Measurements from ENCODE around the gene PYDC1. TPM values are rescaled to one million over a fixed set of nuclear protein-coding genes. Genes with fewer than 3 reads are reported as not detected.

The PYDC1 gene
- total and polyA plus RNA-seq, 2 donors (not counting 3 experiments of a cell fraction or from before 2014, with no cell fraction given), result not detected

- intact Hi-C loops (cut with micrococcal nuclease) (no loop called here), dilution Hi-C loops (cut with MboI; ENCODE audit: extremely low pct_ligation_motif_present, low sequenced_read_pairs) (no loop called here)
- Histone ChIP-seq H4K20me1 (replicated peaks; ENCODE audit: control insufficient read depth, extremely low read depth, insufficient read depth, low read length) (no peaks in the 10 kb centered on the region), H3K27me3 (ENCODE audit: control insufficient read depth in 2 of 2, insufficient read depth in 2 of 2, low read length in 2 of 2) (no peaks in the 10 kb centered on the region), H2AFZ (ENCODE audit: low read depth, low read length) (no peak overlapping the region), H3K4me3 (replicated peaks in 1 of 3; ENCODE audit: insufficient read depth in 1 of 3, low read depth in 1 of 3, low read length in 3 of 3) (no peak overlapping the region), H3K4me2 (ENCODE audit: insufficient read depth, low read length) (no peak overlapping the region), H3K4me1 (ENCODE audit: control insufficient read depth, extremely low read depth, insufficient read depth, low read length) (no peaks in the 10 kb centered on the region), H3K9me1 (replicated peaks; ENCODE audit: control insufficient read depth, extremely low read depth, insufficient read depth, low read length) (no peaks in the 10 kb centered on the region), H3K9me3 (replicated peaks; ENCODE audit: control insufficient read depth, insufficient read depth, low read length) (no peaks in the 10 kb centered on the region), H3K9ac (replicated peaks; ENCODE audit: extremely low read depth, insufficient read depth, low read length) (no peak overlapping the region), H3K36me3 (ENCODE audit: control insufficient read depth in 2 of 2, extremely low read depth in 1 of 2, insufficient read depth in 2 of 2, low read length in 2 of 2) (no peaks in the 10 kb centered on the region), H3K27ac (ENCODE audit: insufficient read depth, low read depth, low read length) (no peak overlapping the region), H3K79me2 (ENCODE audit: control insufficient read depth, insufficient read depth, low read length) (no peaks in the 10 kb centered on the region)
- TF ChIP-seq MYC (IDR thresholded peaks at IDR 0.05; ENCODE audit: low read depth, low read length), result no peak
- no peak for TF ChIP-seq GATA2 (IDR thresholded peaks at IDR 0.05; ENCODE audit: insufficient read depth, insufficient read length, low read depth, low read length)
- TF ChIP-seq EZH2 (IDR thresholded peaks at IDR 0.05; ENCODE audit: borderline replicate concordance, low read depth, low read length, severe bottlenecking), result no peak
- TF ChIP-seq POLR2A (IDR thresholded peaks at IDR 0.05; ENCODE audit: low read depth, low read length), result no peak
- TF ChIP-seq JUN (IDR thresholded peaks at IDR 0.05; ENCODE audit: borderline replicate concordance, insufficient read depth, insufficient read length, low read depth), result no peak
- no peak for TF ChIP-seq POLR2AphosphoS5 (IDR thresholded peaks at IDR 0.05; ENCODE audit: insufficient read depth, low read depth, low read length)
- TF ChIP-seq, protein P1, sequence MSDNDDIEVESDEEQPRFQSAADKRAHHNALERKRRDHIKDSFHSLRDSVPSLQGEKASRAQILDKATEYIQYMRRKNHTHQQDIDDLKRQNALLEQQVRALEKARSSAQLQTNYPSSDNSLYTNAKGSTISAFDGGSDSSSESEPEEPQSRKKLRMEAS (IDR thresholded peaks at IDR 0.05; ENCODE audit: insufficient read depth, insufficient read length), result no peak
- TF ChIP-seq, protein P2, sequence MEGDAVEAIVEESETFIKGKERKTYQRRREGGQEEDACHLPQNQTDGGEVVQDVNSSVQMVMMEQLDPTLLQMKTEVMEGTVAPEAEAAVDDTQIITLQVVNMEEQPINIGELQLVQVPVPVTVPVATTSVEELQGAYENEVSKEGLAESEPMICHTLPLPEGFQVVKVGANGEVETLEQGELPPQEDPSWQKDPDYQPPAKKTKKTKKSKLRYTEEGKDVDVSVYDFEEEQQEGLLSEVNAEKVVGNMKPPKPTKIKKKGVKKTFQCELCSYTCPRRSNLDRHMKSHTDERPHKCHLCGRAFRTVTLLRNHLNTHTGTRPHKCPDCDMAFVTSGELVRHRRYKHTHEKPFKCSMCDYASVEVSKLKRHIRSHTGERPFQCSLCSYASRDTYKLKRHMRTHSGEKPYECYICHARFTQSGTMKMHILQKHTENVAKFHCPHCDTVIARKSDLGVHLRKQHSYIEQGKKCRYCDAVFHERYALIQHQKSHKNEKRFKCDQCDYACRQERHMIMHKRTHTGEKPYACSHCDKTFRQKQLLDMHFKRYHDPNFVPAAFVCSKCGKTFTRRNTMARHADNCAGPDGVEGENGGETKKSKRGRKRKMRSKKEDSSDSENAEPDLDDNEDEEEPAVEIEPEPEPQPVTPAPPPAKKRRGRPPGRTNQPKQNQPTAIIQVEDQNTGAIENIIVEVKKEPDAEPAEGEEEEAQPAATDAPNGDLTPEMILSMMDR (IDR thresholded peaks at IDR 0.05; ENCODE audit: extremely low read depth in 1 of 2, insufficient read depth in 1 of 2, low read depth in 1 of 2, low read length in 2 of 2), result no peak
- TF ChIP-seq FOS (IDR thresholded peaks at IDR 0.05; ENCODE audit: borderline replicate concordance, insufficient read depth, low read length), result no peak
- DNase-seq (ENCODE audit: low read depth, low spot score) (no peak), FAIRE-seq (no peak)
- ChIA-PET CTCF (no interaction called here), POLR2A (no interaction called here)
- no TSS peak for BruUV-seq (replicated peaks)
Observed at GRCh38 chr16:31225193-31225592, 8.3 kb upstream of the PYDC1 start.
